Inflammatory macrophage treated with lipopolysaccharide for 1 hour (primary cell): Measurements from ENCODE around the gene MPST.
A peak's percentile ranks its signal among the peaks of the same experiment; 100 is the strongest.
"Not testable (repeated sequence)": the region's sequence is repeated elsewhere in the genome, so short reads cannot be mapped to it uniquely, and the experiment has no call there.

Source experiments
- DNase-seq, 2 donors: peaks; one replicate each; pipeline ENCODE4 v3.0.0-alpha.2; 2020 to 2022

The MPST gene

DNA sequence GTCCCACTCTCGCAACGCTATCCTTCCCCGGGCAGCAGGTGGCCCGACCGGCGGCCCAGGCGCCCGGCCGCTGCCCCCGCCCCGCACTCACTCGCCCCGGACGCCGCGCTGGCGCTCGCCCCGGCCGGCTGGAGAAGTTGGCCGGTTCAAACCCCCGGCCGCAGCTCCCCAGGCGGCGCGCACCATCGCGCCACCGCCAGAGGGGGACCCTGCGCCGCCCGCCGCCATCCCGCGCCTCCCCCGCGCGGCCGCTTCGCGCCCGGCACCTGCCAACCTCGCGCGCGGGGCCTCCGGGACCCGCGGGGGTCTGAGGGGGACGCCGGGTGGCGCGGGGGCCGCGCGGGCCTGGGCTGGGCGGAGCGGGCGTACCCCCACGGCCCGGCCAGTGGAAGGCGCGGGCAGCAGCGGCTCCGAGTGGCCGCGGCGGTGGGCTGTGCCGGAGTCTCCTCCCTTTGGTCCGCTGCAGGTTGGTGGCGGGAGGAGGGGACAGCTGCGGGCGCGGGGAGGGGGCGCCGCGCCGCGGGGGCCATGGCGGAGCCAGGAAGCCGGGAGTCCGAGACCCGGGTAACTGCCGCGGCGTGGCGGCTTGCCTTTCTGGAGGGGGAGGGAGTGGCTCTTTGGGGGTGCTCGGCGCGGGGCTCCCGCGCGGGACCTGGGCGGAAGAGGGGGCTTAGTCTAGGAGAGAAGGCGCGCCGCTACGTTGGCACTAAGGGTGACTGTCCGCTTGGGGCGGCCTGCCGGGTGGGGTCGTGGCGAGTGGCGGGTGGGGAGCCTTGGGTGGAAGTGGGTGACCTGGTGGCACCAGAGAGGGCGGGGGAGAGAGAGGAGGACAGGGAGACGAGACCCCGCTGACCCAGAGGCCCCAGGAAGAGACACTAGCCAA is at the start of gene MPST, which contains the start of gene TST:
Gene MPST, plus strand, starts transcription at position 434 of the 883 bp plus-strand sequence. Its CDS starts 95 bp downstream, at position 529.
Gene TST, minus strand, starts transcription at position 139 of the 883 bp plus-strand sequence. CDS start 715 bp downstream, outside the sequence.
- DNase-seq: peak; percentile 49 to 59

DNA sequence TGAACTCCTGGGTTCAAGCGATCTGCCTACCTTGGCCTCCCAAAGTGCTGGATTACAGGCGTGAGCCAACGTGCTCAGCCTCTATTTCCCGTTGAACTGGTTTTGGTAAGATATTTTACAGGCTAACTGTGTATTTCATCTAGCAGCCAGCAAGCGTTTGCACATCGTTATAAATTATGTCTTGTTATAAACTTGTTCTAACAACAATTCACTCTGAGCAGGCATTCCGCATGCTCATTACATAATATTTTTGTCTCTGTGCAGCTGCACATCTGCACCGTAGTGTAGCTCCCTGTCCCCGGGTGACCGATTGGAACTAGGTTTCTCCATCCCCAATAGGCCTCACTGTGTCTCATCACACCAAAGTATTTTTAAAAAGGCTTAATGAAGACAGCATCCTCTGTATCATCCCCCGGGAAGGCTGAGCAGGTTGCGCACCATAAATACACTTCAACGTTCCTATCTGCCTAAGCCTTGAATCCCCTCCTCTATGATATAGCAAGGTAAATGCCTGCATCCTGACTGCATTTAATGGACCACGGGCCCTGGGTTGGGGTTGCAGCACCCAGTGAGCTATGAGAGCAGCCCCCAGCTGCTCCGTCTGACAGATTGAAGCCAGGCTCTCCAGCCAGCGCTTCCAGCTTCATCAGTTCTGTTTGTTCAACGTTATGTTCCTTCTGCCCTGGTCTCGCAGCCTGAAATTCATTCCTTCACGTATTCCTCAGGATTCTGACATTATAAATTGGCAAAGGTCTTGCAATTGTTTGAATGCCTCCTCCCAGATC is 48.0 kb upstream of the MPST start:
- no peak for DNase-seq

DNA sequence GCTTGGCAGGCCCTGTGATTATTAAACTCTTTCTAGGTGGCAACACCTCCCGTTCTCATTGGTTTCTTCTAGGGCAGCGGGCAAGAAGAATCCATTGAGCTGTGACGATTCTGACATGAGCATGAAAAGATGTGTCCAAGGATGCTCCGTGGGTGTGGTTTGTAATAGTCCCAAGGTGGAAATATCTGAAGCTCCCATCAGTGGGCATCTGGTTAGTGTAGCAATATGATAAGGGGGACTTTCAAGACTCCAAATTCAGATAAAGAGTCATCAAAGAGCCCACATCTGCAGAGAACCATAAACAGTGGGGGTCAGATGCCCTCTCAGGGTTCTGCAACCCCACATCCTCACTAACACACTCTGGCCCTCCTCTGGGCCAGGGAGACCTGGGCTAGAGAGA is 42.9 kb upstream of the MPST start:
- DNase-seq: no peak

DNA sequence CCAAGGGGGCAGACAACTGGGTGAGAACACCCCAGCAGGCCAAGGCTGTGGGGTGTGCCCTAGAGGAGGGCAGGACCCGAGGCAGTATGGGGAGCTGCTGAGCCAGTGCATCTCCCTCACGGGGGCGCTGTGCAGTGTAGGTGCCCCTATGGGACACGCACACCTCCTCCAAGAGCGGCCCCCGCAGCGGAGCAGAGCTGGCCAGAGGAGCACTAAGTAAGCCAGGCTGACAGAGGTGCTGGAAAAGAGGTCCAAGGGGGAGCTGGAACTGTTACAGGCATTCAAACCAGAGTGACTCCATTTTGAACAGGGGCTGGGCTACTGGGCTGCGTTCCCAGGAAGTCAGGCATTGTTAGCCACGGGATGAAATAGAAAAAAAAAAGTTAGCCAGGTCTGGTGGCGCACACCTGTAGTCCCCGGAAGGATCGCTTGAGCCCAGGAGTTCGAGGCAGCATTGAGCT is 42.1 kb upstream of the MPST start:
- DNase-seq: no peak

DNA sequence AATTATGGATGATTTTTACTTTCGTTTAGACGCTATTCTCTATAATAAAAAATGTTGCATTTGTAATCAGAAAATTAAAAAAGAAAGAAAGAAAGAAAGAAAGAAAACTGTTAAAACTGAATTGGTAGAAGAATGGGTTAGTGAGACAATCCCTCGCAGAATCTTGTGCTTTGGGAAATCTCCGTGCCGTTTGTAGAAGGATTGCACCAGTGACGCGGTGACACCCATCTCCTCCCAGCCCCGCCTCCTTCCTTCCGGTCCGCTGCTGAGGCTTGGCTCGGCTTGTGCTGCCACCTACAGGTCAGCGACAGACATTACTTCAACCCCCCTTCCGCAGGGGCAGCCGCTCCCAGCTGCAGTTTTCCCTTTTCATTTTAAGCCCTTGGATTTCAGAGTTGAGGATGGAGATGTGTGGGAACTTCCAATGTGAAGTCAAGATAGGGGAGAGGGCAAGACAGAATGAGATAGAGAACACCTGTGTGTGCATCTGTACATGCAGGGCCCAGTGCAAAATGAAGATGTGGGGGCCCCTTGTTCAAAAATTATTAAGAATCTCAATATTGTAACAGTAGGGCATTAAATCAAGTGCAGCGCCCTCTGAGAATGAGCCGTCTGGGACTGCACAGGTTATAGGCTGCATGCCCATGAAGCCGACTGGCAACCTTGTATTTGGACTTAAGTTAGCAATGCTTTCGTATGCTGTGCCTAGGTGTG is 41.4 kb upstream of the MPST start:
- peak; percentile 85 to 96 for DNase-seq

DNA sequence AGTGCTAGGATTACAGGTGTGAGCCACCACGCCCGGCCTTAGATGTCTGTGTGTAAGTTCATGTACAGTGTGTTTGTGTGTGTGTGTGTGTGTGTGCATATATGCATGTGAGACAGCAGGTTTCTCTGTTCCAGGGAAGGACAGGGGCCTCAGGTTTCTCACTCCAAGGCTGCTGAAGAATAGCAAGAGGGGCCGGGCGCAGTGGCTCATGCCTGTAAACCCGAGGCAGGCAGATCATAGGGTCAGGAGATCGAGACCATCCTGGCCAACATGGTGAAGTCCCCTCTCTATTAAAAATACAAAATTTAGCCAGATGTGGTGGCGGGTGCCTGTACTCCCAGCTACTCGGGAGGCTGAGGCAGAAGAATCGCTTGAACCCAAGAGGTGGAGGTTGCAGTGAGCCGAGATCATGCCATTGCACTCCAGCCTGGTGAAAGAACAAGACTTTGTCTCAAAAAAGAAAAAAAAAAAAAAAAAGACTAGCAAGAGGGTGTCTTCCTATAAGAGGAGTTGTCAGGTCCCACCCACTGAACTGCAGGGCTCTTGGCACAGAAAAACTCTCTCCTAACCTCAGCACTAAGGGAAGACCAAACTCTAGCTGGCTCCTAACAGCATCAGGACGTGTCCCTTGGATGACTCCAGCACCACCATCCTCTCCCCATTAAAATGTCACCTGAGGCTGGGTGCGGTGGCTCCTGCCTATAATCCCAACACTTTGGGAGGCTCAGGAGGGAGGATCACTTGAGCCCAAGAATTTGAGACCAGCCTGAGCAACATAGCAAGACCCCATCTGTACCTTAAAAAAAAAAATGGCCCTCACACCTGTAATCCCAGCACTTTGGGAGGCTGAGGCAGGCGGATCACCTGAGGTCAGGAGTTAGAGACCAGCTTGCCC is 40.3 kb upstream of the MPST start:
- no peak for DNase-seq

DNA sequence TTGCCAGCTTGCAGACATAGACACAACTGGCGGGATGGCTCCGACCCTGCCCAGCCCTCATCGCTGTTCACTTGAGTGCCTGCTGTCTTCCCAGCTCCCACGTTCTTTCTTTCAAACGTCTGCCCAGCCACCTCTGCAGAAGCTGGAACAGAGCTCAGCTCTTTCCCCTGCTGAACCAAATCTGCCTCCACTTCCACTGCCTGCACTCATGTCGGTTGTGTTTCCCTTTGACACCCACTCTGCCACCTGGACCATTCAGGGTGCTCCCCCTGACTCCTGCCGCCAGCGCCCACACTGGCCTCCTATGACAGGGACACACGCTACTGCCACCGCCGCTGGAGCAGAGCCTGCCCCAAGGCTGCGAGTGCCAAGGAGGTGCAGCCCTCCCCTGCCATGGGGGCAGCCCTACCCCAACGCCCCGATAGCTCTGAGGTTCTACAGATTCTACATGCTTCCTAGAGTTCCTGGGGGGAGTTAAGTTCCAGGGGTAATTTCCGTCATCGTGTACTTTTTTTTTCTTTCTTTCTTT is 38.2 kb upstream of the MPST start:
- no peak for DNase-seq

DNA sequence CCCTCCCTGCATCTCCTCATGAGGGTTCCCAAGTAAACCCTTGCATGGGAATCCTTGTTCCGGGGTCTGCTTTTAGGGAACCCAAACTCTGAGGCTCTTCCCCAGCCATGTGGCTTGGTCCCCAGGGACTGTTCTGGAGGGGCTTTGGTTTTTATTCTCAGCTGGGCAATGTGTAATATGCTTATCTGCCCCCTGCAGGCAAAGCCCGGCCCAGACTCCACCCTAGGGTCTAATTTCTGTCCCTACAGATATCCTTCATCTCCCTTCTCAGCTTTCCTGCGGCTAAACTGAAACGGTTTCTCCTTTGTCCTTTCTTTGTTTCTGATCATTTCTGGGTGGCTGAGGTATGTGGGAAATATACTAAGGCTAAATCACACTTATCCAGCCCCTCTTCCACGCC is 37.4 kb upstream of the MPST start:
- DNase-seq: no peak

DNA sequence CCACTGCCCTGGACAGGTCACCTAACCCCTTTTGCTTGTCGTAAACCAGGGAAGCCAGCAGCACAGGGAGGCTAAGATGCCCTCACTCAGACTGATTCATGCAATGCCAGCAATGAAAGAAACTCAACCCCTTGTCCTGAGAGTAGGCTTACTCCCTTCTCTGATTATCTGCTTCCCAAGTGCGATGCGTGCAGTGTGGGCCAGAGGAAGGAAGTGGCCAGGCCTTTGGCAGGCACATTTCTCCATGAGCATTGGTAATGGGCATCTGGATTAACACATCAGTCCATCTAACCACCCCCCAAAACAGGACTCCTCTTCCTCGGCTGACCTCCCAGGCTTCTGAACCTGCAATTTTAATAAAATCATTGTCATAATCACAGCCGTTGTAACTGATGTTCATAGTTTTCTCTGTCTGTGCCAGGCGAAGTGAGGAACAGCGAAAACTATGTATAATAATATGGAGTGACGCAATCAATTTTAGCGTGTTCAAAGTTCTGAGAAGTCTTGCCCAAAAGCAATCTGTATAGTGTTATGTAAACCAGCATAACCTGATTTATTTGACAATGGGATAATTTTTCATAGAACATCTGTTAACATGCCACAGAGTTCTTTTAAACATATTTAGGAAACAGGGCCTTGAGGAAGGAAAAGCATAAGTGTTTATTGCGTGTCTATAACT is 34.2 kb upstream of the MPST start:
- DNase-seq: peak; percentile 15 to 29

DNA sequence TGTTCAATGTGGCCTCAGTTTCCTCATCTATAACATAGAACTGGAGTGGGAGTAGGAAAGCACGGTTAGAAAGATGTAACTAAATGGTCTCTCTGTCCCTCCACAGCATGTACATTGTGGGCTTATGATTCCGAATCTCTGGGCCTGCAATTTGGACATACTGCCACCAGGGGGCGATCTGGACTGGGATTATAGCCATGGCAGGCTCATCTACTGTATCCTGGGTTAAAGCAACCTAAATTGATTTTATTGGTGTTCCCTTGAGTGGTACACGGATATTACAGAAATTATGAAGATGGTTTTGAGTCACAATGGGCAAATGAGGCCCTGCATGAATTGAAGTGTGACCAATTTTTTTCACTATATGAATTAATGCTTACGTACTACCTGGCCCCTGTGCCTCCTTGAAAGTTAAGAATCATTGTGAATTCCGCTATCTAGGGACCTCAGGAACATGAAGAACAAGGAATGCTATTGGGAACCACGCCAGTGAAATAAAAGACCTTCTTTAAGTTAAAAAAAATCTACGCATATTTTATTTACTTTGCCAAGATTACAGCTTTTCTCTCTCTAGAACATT is 33.2 kb upstream of the MPST start:
- DNase-seq: peak; percentile 23 to 76

DNA sequence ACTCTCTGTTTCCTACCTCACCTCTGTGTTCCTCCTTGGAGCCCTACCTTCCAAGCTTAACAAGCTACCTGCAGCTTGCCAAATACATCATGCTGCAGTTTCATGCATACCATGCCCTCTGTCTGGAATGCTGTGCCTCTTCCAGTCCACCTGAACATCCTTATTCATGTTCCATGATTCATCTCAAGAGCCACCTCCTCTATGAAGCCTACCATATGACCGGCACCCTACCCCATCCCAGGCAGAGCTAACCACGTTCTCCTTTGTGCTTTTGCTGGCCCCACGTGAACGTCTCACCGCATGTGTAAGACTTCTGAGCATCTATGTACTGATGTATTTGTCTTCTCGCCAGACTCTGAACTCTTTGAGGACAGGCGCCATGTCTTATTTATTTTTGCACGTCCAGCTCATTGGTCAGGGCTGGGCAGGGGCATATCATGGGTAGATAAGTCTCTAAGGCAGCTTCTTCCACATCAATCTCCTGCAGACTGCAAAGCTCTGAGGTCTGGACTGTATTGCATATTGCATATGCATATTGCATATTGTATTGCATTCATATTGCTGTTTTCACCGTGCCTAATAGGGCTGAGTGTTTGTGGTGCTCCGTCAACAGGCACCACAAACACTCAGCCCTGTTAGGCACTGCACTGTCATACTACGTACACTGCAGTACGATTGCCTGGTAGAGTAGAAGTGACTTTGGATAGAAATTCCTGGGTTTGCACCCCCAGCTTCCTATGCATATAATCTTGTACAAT is 31.3 kb upstream of the MPST start:
- DNase-seq: no peak

DNA sequence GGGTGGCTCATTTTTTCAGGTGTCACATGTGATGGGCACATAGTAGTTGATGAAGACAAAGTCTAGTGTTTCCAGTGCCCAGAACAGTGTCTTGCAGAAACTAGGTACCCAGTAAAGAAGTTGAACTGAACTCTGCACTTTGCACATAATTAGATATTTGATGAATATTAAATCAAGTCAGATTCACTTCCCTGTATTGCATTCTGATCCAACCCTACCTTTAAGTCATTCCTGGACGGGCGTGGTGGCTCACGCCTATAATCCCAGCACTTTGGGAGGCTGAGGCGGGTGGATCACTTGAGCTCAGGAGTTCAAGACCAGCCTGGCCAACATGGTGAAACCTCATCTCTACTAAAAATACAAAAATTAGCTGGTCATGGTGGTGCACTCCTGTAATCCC is 30.5 kb upstream of the MPST start:
- not testable (repeated sequence) for DNase-seq

DNA sequence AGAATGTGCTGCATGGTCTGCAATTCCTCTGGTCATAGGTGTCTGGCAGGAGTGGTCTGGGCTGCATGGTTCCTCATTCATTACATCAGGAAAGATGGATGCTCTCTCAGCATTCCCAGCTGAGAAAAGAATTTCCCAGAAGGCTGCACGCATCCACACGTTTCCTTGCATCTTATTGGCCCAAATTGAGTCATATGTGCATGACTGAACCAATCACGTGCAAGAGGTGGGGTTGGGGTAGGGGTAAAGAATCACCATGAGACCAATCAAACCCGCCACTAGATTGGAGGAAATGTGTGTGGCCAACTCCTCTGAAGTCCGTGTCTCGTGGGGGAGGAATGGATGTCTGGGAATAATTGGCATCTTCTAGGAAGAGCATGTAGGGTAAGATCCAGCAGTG is 29.1 kb upstream of the MPST start:
- no peak for DNase-seq

DNA sequence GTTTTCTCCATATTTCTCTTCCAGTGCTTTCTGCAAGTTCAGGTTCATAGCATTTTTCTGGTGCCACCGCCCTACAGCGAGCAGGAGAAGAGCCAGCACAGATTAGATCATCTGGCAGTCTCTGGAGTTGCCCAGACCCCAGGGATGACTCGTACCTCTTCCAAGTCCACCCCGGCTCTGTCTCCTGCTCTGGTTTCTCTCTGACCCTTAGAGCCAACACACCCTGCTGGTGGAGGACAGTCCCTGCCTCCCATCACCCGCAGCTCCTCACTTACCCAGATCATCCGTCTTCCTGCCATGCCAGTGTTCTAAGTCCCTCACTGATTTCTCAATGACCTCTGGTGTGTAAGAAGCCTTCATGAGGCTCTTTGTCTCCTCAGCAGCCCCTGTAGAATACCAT is 28.3 kb upstream of the MPST start:
- no peak for DNase-seq

DNA sequence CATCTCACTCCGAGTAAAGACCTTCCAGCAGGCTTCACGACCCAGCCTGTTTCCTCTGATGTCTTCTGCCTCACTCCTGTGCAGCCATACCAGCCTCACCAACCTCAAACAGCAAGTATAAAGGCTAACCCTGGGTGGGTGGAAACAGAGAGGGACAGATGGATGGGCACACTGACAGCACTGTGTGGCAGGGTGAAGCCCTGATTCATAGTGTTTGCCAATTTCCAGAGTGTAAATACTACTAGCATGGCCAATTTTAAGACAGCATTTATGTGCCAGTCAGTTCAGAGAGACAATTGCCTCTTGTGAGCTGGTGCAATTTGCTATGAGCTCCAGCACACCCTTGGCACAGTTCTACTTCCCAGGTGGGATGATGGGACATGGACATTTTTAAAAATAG is 21.8 kb upstream of the MPST start:
- no peak for DNase-seq

DNA sequence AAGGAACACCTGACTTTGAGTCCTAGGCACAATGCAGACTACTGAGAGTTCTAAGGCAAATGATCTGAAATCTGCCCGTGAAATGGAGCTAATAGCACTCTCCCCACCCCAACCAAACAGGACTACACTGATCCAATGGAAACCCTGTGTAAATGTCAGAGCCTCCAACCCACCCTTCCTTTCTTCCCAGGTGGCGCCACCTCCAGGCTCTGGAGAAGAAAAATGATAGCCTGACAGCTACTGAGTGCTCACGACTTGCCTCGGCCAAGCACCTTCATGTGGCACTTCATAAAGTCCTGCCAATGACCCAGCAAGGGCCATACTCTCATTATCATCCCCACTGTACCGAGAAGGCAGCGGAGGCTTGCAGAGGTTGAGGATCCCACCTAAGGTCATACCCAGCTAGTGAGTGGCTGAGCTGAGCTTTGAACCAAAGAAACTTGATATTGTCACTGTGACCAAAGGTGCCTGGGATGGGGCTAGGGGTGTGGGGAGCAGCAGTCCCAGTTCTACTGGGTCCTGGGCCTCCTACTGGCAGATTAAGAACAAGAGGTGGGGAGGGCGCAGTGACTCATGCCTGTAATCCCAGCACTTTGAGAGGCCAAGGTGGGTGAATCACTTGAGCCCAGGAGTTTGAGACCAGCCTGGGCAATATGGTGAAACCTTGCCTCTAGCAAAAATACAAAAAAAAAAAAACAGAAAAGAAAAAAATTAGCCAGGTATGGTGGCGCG is 20.8 kb upstream of the MPST start:
- DNase-seq: no peak

DNA sequence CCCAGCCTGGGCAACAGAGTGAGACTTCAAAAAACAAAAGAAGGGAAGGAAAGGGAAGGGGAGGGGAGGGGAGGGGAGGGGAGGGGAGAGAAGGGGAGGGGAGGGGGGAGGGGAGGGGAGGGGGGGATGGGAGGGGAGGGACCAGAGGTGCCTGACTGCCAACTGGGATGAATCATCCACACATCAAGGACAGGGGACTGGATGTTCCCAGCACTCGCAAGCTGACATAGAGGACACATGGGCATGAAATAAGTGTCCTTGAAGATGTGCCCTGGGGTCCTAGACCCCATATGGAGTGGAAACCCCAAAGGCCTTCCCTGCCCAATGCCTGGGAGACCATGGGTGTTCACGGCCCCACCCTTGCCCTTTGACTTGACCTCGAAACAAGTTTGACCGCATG is 20.1 kb upstream of the MPST start:
- DNase-seq: no peak

DNA sequence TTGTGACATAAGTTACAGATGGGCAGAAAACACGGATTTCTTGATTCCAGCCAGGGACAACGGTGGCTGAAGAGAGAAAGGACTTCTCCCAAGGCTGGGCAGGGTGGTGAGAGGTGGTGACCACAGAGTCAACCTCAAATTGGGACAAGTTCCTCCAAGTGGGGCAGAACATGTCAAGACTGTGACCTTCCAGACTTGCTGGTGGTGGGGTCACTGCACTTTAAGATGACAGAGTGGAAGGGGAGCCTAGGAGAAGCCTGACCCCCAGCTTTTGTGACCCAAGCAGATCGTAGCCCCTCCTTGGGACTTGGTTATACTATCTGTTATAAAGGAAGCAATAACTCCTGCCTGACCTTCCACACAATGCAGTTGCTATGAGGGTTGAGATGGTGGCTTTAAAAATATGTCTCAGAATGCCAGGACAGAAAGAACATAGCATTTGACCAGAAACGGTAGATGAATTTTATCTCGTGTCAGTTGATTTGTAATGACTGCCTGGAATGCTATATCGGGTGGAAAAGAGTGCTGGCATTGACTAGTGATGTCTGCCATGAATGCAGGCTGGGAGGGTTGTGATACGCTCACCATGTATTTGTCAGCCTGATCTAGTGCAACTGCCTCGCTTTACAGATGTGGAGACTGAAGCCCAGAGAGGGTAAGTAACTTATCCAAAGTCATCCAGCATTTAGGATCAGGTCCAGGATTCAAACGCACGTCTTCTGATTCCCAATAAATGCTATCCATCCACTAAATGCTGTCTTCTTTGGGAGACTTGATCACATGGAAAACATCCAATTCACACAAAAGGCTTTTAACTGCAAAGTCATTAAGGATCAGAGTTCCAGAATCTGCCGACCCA is 18.6 kb upstream of the MPST start:
- no peak for DNase-seq
